HCT116 (cell line): Measurements from ENCODE around the gene MYO16. TPM values are rescaled to one million over a fixed set of nuclear protein-coding genes. Genes with fewer than 3 reads are reported as not detected.

Experiments
- ATAC-seq: fragments of 200-7000 bp; cut with Tn5 transposase; 2 replicates; pipeline ENCODE4 v1.9.1; 2020; ENCODE audit warnings: mild to moderate bottlenecking, moderate library complexity
- BruUV-seq: library from RNA; stranded (reverse); fragments of 400-500 nt; replicated peaks from 2 replicates; lab custom pipeline; 2021; lab: Mats Ljungman, UMichigan
- CTCF ChIA-PET: fragments of 300-600 bp; sonication (Branson Sonifier 250); formaldehyde crosslinking; loops from one replicate; lab custom pipeline; 2021; ENCODE audit warnings: antibody characterized with exemption; lab: Charles Lee
- POLR2A ChIA-PET: fragments of 300-600, 350-600 bp; sonication (Branson Sonifier 250); formaldehyde crosslinking; loops from one replicate; lab custom pipeline; 2021; ENCODE audit warnings: antibody characterized with exemption; lab: Charles Lee
- RAD21 ChIA-PET, 2 experiments: fragments of 300-600 bp; sonication (Branson Sonifier 250); formaldehyde crosslinking; loops; one replicate each; lab custom pipeline; 2023; ENCODE audit warnings: low total read pairs in 2 of 2; ENCODE audit not compliant: uncharacterized antibody in 2 of 2, unreplicated experiment in 2 of 2, low non-redundant PET in 1 of 2; lab: Charles Lee
- DNase-seq: peaks from one replicate; pipeline ENCODE4 v3.0.0-alpha.2; 2010; ENCODE audit warnings: low read depth, low spot score
- H2AFZ ChIP-seq: fragments of 200-600 bp; shearing (Covaris generic), sonication (generic); 2 replicates; pipeline ENCODE4 v1.6.1; 2017; ENCODE audit warnings: low read depth, mixed run types, mixed read lengths, antibody characterized with exemption, low read length; ENCODE audit not compliant: poor library complexity, severe bottlenecking
- H3K27ac ChIP-seq: 2 replicates; pipeline ENCODE4 v1.5.1; 2012; ENCODE audit warnings: low read depth, low read length
- H3K27me3 ChIP-seq: fragments of 200-600 bp; sonication (generic); 2 replicates; pipeline ENCODE4 v1.6.1; 2016; ENCODE audit warnings: mixed run types, low read length, mixed read lengths; ENCODE audit not compliant: insufficient read depth
- H3K36me3 ChIP-seq, 2 experiments: fragments of 200-500 bp in 1 of 2; fragments of 200-600 bp in 1 of 2; sonication (Bioruptor generic) in 1 of 2; sonication (generic) in 1 of 2; 2 replicates each; pipeline versions ENCODE4 v1.5.1 to v1.6.1; 2014 to 2016; ENCODE audit warnings: low read length in 2 of 2, inconsistent platforms in 1 of 2, mixed read lengths in 1 of 2, mixed run types in 1 of 2; ENCODE audit not compliant: insufficient read depth in 2 of 2, control insufficient read depth in 1 of 2
- H3K4me1 ChIP-seq, 2 experiments: fragments of 200-600 bp in 1 of 2; sonication (generic) in 1 of 2; 2 replicates each; pipeline versions ENCODE4 v1.5.1 to v1.6.1; 2012 to 2017; ENCODE audit warnings: low read length in 2 of 2, inconsistent platforms in 1 of 2, mild to moderate bottlenecking in 1 of 2, mixed read lengths in 1 of 2, mixed run types in 1 of 2, moderate library complexity in 1 of 2; ENCODE audit not compliant: insufficient read depth in 2 of 2, control insufficient read depth in 1 of 2
- H3K4me2 ChIP-seq: fragments of 200-600 bp; sonication (generic); 2 replicates; pipeline ENCODE4 v1.6.1; 2017; ENCODE audit warnings: mixed run types, low read length, mixed read lengths
- H3K4me3 ChIP-seq, 2 experiments: fragments of 200-600 bp in 1 of 2; sonication (generic) in 1 of 2; replicated peaks in 1 of 2; 2 replicates each; pipeline ENCODE4 v1.5.1; 2011 to 2016; ENCODE audit warnings: low read length in 2 of 2, control low read depth in 1 of 2, low read depth in 1 of 2, mild to moderate bottlenecking in 1 of 2, mixed read lengths in 1 of 2, mixed run types in 1 of 2
- H3K79me2 ChIP-seq: fragments of 200-600 bp; sonication (generic); 2 replicates; pipeline ENCODE4 v1.6.1; 2017; ENCODE audit warnings: mild to moderate bottlenecking, mixed run types, low read length, moderate library complexity, mixed read lengths; ENCODE audit not compliant: insufficient read depth
- H3K9ac ChIP-seq: fragments of 200-600 bp; sonication (generic); 2 replicates; pipeline ENCODE4 v1.6.1; 2016; ENCODE audit warnings: low read length, mixed read lengths
- H3K9me2 ChIP-seq: fragments of 200-600 bp; sonication (generic), shearing (Covaris generic); 2 replicates; pipeline ENCODE4 v1.6.1; 2017; ENCODE audit warnings: mixed run types, mild to moderate bottlenecking, moderate library complexity; ENCODE audit not compliant: insufficient read depth
- H3K9me3 ChIP-seq, 2 experiments: fragments of 200-500 bp in 1 of 2; fragments of 200-600 bp in 1 of 2; sonication (Bioruptor generic) in 1 of 2; sonication (generic) in 1 of 2; 2 replicates each; pipeline ENCODE4 v1.6.1; 2014 to 2017; ENCODE audit warnings: low read length in 2 of 2, mixed read lengths in 2 of 2, inconsistent platforms in 1 of 2, low read depth in 1 of 2, mild to moderate bottlenecking in 1 of 2, mixed run types in 1 of 2, moderate library complexity in 1 of 2; ENCODE audit not compliant: control insufficient read depth in 1 of 2, insufficient read depth in 1 of 2
- H4K20me1 ChIP-seq: fragments of 200-600 bp; sonication (generic), shearing (Covaris generic); 2 replicates; pipeline ENCODE4 v1.6.1; 2017; ENCODE audit warnings: mixed run types, mild to moderate bottlenecking, moderate library complexity; ENCODE audit not compliant: insufficient read depth
- ATF3 ChIP-seq: IDR thresholded peaks from 2 replicates; pipeline ENCODE4 v1.6.1; 2012
- CEBPB ChIP-seq: IDR thresholded peaks from 2 replicates; pipeline ENCODE4 v1.6.1; 2012; ENCODE audit warnings: low read depth
- EGR1 ChIP-seq: IDR thresholded peaks from 2 replicates; pipeline ENCODE4 v1.6.1; 2012; ENCODE audit warnings: low read depth
- ELF1 ChIP-seq: IDR thresholded peaks from 2 replicates; pipeline ENCODE4 v1.6.1; 2012; ENCODE audit warnings: low read depth, borderline replicate concordance
- EZH2 ChIP-seq: fragments of 200-600 bp; sonication (generic); IDR thresholded peaks from 2 replicates; pipeline ENCODE4 v1.6.1; 2017; ENCODE audit warnings: antibody characterized with exemption, mixed run types
- EZH2phosphoT487 ChIP-seq: fragments of 200-600 bp; IDR thresholded peaks from 2 replicates; pipeline ENCODE4 v1.6.1; 2018; ENCODE audit warnings: antibody characterized with exemption, borderline replicate concordance
- FOSL1 ChIP-seq: IDR thresholded peaks from 2 replicates; pipeline ENCODE4 v1.6.1; 2012; ENCODE audit warnings: low read depth
- JUND ChIP-seq: IDR thresholded peaks from 2 replicates; pipeline ENCODE4 v1.6.1; 2012
- POLR2A ChIP-seq: IDR thresholded peaks from 2 replicates; pipeline ENCODE4 v1.7.0; 2011; ENCODE audit warnings: borderline replicate concordance; ENCODE audit not compliant: insufficient read depth, insufficient read length; ENCODE audit errors: extremely low read depth
- RAD21 ChIP-seq: IDR thresholded peaks from 2 replicates; pipeline ENCODE4 v1.6.1; 2012; ENCODE audit warnings: low read depth, mild to moderate bottlenecking
- REST ChIP-seq: IDR thresholded peaks from 2 replicates; pipeline ENCODE4 v1.6.1; 2012; ENCODE audit warnings: low read depth
- SIN3A ChIP-seq: IDR thresholded peaks from 2 replicates; pipeline ENCODE4 v1.6.1; 2012; ENCODE audit warnings: low read depth
- SP1 ChIP-seq: IDR thresholded peaks from 2 replicates; pipeline ENCODE4 v1.6.1; 2012; ENCODE audit warnings: low read depth
- TCF7L2 ChIP-seq: IDR thresholded peaks from 2 replicates; pipeline ENCODE4 v1.7.0; 2011; ENCODE audit warnings: borderline replicate concordance, inconsistent platforms; ENCODE audit not compliant: insufficient read depth, insufficient read length; ENCODE audit errors: extremely low read depth
- YY1 ChIP-seq: IDR thresholded peaks from 2 replicates; pipeline ENCODE4 v1.6.1; 2011; ENCODE audit warnings: low read length, low read depth, moderate library complexity, mild to moderate bottlenecking; ENCODE audit not compliant: insufficient replicate concordance; ENCODE audit errors: extremely low read depth
- ZFX ChIP-seq: fragments of 450-650 bp; IDR thresholded peaks from 2 replicates; pipeline ENCODE4 v1.6.1; 2017
- ZNF274 ChIP-seq: fragments of 200-500 bp; sonication (Bioruptor generic); IDR thresholded peaks from 2 replicates; pipeline ENCODE4 v1.6.1; 2014; ENCODE audit warnings: mild to moderate bottlenecking, low read depth, low read length, inconsistent platforms
- intact Hi-C: fragments of 100-400 bp; cut with micrococcal nuclease; formaldehyde crosslinking; loops from 2 replicates; pipeline ENCODE4 v1.10.0; 2022
- total RNA-seq: library from RNA; stranded (reverse); gene quantifications from one replicate; pipeline ENCODE4 v1.2.1, GENCODE V29; 2021; ENCODE audit not compliant: unreplicated experiment

Gene MYO16
- total RNA-seq, 1 experiment from 2014 or later: 0.07 TPM

GRCh38 chr13:108702171-108702570 lies 72.8 kb downstream of the MYO16 start:
- TF ChIP-seq JUND: no peak
- TF ChIP-seq CEBPB: no peak
- no peak for TF ChIP-seq ZNF274
- no peak for TF ChIP-seq EZH2phosphoT487
- TF ChIP-seq FOSL1: no peak
- no peak for TF ChIP-seq YY1
- TF ChIP-seq EZH2: no peak
- TF ChIP-seq RAD21: no peak
- H3K9me2 ChIP-seq: no peaks in the 10 kb centered on the region
- RAD21 ChIA-PET: no interaction called here

DNA sequence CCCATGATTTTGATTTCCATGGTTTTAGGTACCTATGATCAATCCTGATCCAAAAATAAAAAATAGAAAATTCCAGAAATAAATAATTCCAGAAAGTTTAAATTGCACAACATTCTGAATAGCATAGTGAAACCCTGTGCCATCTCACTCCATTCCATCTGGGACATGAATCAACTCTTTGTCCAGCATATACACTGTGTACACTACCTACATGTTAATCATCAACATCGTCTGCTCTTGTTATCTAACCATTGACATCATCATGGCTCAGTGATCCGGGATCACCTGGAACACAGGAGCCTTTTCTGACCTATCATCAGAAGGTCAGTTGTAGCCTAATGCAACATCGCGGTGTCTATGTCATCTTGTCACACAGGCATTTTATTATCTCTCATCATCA lies 75.6 kb downstream of the MYO16 start:
- H4K20me1 ChIP-seq: no peaks in the 10 kb centered on the region
- intact Hi-C loops: no loop called here
- H3K9me2 ChIP-seq: no peaks in the 10 kb centered on the region
- RAD21 ChIA-PET: no interaction called here
- ATAC-seq (no peak), DNase-seq (no peak)
- H3K4me3 ChIP-seq: no peak overlapping the region
- no peak overlapping the region for H2AFZ ChIP-seq
- BruUV-seq: no TSS peak
- H3K4me2 ChIP-seq: no peak overlapping the region
- CTCF ChIA-PET: no interaction called here
- H3K9ac ChIP-seq: no peak overlapping the region
- no peaks in the 10 kb centered on the region for H3K36me3 ChIP-seq
- H3K27me3 ChIP-seq: no peaks in the 10 kb centered on the region
- POLR2A ChIA-PET: no interaction called here
- H3K4me1 ChIP-seq: no peaks in the 10 kb centered on the region
- H3K9me3 ChIP-seq: peaks cover 0 to 4% of the 10 kb centered on the region in 2 experiments; a peak in 1 of 4 replicates
- no peak overlapping the region for H3K27ac ChIP-seq
- H3K79me2 ChIP-seq: no peaks in the 10 kb centered on the region
- TF ChIP-seq ELF1 (no peak), CEBPB (no peak), REST (no peak), TCF7L2 (no peak), POLR2A (no peak), EGR1 (no peak), FOSL1 (no peak), SIN3A (no peak), ZFX (no peak), RAD21 (no peak), SP1 (no peak), ATF3 (no peak), ZNF274 (no peak)

More at GRCh38 chr13:108702171-108702570, 72.8 kb downstream of the MYO16 start:
- ChIA-PET POLR2A (no interaction called here), CTCF (no interaction called here)
- H3K27ac ChIP-seq: no peak overlapping the region
- no TSS peak for BruUV-seq
- H3K9me3 ChIP-seq: peaks cover 0 to 4% of the 10 kb centered on the region in 2 experiments; a peak in 1 of 4 replicates
- H3K79me2 ChIP-seq: no peaks in the 10 kb centered on the region
- H3K4me1 ChIP-seq: no peaks in the 10 kb centered on the region
- no peaks in the 10 kb centered on the region for H4K20me1 ChIP-seq
- intact Hi-C loops: no loop called here
- ATAC-seq: no peak
- no peak overlapping the region for H3K4me2 ChIP-seq
- no peak for DNase-seq
- H3K9ac ChIP-seq: no peak overlapping the region
- no peaks in the 10 kb centered on the region for H3K36me3 ChIP-seq
- H2AFZ ChIP-seq: no peak overlapping the region
- no peak overlapping the region for H3K4me3 ChIP-seq
- no peaks in the 10 kb centered on the region for H3K27me3 ChIP-seq
